22Rv1 (cell line): Measurements from ENCODE around the gene NIN.
A peak's percentile ranks its signal among the peaks of the same experiment; 100 is the strongest.

Experiments used
- H3K27ac ChIP-seq: fragments of 450-650 bp; 2 replicates; pipeline ENCODE4 v1.5.1; 2017
- ZFX ChIP-seq: fragments of 450-650 bp; IDR thresholded peaks from 2 replicates; pipeline ENCODE4 v1.6.1; 2017; ENCODE audit warnings: antibody characterized with exemption, borderline replicate concordance
- TF ChIP-seq, protein P1 (sequence below): fragments of 450-650 bp; IDR thresholded peaks from 2 replicates; pipeline ENCODE4 v1.5.1; 2017; ENCODE audit warnings: mild to moderate bottlenecking

Gene NIN

DNA sequence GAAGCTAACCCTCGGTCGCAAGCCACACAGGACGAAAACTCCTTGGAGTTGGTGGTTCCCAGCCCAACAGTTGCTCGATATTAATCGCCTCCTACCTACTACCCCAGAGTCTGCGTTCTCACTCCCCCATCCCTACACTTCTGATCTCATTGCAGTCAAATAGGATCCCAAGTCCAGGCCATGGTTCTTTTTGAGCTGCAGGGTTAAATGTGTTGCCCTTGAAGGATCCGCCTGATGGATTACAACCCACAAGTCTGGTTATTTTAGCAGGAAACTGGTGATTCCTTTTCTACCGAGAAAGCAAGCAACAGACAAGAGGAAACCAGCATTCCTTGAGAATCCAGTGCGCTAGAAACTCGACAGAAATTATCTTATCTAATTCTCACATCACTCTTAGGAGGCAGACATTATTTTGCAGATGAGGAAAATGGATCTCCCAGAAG is 785 bp upstream of the NIN start:
- H3K27ac ChIP-seq, result no peak overlapping the region; the same call in 1 of the 2 replicates
- TF ChIP-seq, protein P1, sequence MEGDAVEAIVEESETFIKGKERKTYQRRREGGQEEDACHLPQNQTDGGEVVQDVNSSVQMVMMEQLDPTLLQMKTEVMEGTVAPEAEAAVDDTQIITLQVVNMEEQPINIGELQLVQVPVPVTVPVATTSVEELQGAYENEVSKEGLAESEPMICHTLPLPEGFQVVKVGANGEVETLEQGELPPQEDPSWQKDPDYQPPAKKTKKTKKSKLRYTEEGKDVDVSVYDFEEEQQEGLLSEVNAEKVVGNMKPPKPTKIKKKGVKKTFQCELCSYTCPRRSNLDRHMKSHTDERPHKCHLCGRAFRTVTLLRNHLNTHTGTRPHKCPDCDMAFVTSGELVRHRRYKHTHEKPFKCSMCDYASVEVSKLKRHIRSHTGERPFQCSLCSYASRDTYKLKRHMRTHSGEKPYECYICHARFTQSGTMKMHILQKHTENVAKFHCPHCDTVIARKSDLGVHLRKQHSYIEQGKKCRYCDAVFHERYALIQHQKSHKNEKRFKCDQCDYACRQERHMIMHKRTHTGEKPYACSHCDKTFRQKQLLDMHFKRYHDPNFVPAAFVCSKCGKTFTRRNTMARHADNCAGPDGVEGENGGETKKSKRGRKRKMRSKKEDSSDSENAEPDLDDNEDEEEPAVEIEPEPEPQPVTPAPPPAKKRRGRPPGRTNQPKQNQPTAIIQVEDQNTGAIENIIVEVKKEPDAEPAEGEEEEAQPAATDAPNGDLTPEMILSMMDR, result no peak
- TF ChIP-seq ZFX, result no peak

DNA sequence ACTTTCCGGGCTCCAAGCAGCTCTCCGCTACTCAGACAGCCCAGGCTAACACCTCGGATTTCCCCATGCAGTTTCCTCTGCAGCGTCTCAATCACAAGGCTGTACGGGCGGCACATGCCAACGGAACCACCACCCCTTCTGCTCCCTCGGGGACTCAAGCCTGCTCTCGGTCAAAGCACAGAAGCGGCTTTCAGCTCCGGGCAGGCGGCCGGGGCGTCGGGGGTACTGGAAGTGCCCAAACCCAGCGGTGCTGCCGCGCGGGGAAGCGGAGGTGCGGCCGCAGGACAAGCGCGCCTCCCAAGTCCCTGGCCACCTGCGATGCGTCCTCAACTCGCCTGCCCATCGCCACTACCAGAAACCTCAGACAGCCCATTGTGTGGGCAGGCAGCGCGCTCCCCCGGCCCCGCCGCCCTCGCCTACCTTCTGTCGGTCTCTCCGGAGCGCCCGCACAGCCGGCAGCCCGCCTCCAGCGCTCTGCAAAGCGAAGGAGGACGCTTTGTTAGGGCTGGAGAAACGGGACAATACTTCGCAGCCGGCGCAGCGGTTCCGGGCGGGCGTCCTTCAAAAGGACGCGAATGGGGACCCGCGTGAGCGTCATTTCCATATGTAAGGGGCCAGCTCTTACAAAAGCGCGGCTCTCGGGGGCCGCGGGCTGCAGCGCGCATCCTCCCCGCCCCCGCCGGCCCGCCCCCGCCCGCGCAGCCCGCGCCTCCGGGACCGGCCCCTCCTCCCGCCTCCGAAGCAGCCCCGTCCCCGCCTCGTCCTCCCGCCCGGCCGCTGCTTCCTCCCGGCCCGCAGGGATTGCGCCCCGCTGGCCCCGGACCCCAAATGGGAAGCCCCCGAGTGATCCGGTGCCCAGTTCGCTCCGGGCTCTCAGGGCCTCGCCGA is 674 bp downstream of the NIN start:
- peak overlapping the region; percentile 68 for H3K27ac ChIP-seq
- no peak for TF ChIP-seq ZFX
- TF ChIP-seq, protein P1, result no peak

DNA sequence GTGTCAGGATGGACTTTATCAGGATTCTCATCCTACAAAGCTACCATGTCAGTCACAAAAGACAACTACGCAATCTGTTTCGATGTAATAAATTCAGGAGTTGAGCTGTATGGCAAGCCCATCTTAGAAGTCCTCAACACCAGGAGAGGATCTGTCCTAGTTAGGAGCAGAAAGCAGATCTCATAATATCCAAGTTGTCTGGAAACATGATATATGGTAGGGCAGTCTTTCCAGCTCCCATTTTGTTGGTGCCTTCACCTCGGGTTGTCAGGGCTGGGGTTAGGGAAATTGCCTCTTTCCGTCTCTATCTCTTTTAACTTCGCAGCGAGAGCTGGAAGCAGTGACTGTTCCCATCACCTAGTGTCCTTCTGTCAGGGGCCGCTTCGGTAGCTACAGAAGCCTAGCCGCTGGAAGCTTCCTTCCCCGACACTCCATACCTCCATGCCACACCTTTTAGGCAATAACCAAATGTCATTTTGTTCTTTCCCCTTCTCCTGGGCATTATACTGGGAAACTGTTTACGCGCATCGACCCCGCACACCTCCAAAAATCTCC is 1.4 kb downstream of the NIN start:
- no peak overlapping the region for H3K27ac ChIP-seq
- no peak for TF ChIP-seq ZFX
- TF ChIP-seq, protein P1, result no peak

DNA sequence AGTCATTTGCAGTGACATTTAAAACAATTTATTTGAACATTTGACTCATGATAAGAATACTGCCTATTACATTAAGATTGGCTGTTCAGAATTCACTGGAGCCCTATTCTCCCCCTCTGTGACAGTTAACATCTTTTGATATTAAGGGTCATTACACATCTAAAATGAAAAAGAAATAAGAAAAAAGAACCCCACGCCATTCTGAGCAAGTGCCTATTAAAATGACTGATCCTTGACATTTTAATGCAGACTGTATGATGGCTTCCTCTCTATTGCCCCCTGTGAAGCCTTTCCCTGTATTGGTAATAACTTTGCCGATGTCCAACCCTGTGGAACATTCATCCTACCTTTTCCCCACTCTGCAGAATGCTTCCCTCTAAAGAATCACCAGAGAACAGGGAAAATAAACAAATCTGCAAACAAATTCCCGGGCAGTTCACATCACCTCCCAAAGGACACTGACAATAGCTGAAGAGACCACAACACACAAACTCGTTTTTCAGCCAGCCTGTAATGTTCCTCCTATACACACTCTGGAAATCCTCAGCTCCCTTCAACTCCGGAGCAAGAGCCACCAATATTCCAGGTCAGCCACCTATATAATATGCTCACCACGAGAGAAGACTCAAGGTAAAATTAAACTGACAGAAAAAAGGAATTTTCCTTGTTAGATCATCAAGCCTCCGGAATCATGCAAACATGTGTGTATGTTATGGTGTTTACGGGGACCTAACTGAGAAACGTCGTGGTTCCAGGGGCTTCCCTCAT is 2.1 kb downstream of the NIN start:
- no peak overlapping the region for H3K27ac ChIP-seq
- TF ChIP-seq ZFX, result no peak
- TF ChIP-seq, protein P1, result no peak

DNA sequence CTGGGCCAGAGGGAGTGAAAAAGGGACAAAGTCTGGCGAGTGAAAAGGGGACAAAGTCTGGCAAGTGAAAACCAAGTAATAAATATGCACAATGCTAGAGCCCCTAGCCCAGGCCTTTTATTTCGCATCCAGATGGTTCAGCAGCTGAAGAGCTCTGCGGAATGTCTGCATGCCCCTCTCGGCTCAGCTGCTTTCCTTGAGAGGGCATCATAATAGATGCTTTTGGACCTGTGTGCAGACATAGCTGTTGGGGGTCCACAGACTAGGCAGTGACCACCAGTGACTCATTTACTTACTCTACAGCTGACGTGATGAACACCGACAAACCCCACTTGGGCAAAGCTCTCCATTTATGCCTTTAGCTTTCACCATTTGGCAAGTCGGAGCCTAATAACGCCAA is 4.3 kb downstream of the NIN start:
- no peak overlapping the region for H3K27ac ChIP-seq
- no peak for TF ChIP-seq ZFX
- TF ChIP-seq, protein P1, result no peak

DNA sequence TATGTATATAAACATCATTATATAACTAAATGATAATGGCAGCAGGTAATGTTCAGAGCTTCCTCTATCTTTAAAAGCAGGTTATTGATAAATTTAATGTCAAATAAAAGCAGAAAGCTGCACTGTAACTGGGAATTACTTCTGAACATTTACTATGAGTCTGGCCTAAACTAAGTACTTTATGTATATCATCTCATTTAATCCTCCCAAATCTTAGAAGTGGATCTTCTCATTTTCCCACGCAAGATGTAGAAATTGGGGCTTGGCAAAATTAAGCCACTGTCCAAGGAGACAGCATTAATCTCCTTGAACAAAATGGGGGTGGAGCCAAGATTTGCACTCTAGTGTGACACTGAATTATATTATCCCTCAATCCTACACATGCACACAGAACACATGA is 5.7 kb downstream of the NIN start:
- TF ChIP-seq, protein P1, result no peak
- TF ChIP-seq ZFX, result no peak
- no peak overlapping the region for H3K27ac ChIP-seq
